GM12892 (cell line): ENCODE measurements around the gene RRP7A.
"Not testable (repeated sequence)": the region's sequence is repeated elsewhere in the genome, so short reads cannot be mapped to it uniquely, and the experiment has no call there.

Source experiments
- POLR2A ChIP-seq: IDR thresholded peaks from 2 replicates; pipeline ENCODE4 v1.6.1; 2011; ENCODE audit warnings: low read depth, low read length, control low read depth
- POLR2AphosphoS5 ChIP-seq: IDR thresholded peaks from 2 replicates; pipeline ENCODE4 v1.6.1; 2011; ENCODE audit warnings: low read depth, low read length, control low read depth

GRCh38 chr22:42512273-42512990 lies 7.2 kb downstream of the RRP7A start:
- TF ChIP-seq POLR2AphosphoS5, POLR2A: not testable (repeated sequence)
